Ovary (tissue), 9 donors: Measurements from ENCODE around the gene HECA. TPM values are rescaled to one million over a fixed set of nuclear protein-coding genes. Genes with fewer than 3 reads are reported as not detected.
"Not testable (repeated sequence)": the region's sequence is repeated elsewhere in the genome, so short reads cannot be mapped to it uniquely, and the experiment has no call there.

Experiments
- DNase-seq, 5 donors: peaks; one replicate each; pipeline ENCODE4 v3.0.0-alpha.2; 2019 to 2020
- H3K27ac ChIP-seq, 2 donors: fragments of 200-600 bp; one replicate each; pipeline versions ENCODE4 v1.5.1 to v1.8.0; 2019 to 2022
- H3K27me3 ChIP-seq: fragments of 200-600 bp; one replicate; pipeline ENCODE4 v1.8.0; 2022
- H3K36me3 ChIP-seq: fragments of 200-600 bp; sonication (generic); one replicate; pipeline ENCODE4 v1.5.1; 2019
- H3K4me1 ChIP-seq: one replicate; pipeline ENCODE4 v1.8.1; 2013; ENCODE audit warnings: mild to moderate bottlenecking, moderate library complexity; ENCODE audit not compliant: insufficient read depth
- H3K4me3 ChIP-seq: fragments of 200-600 bp; sonication (generic); one replicate; pipeline ENCODE4 v1.5.1; 2017
- H3K9me3 ChIP-seq, 2 donors: fragments of 200-600 bp in 1 of 2; sonication (generic) in 1 of 2; one replicate each; pipeline versions ENCODE4 v1.5.1 to v1.8.1; 2013 to 2019; ENCODE audit warnings: mild to moderate bottlenecking in 1 of 2, moderate library complexity in 1 of 2
- CTCF ChIP-seq, 3 donors: fragments of 450-650 bp in 2 of 3; fragments of 200-600 bp in 1 of 3; IDR thresholded peaks; one replicate each; pipeline versions ENCODE4 v1.5.1 to v1.8.0; 2016 to 2022; ENCODE audit warnings: antibody characterized with exemption in 3 of 3, mild to moderate bottlenecking in 1 of 3
- EP300 ChIP-seq: sonication (generic); formaldehyde crosslinking; IDR thresholded peaks from one replicate; pipeline ENCODE4 v1.6.1; 2017; ENCODE audit warnings: antibody characterized with exemption
- POLR2A ChIP-seq: fragments of 450-650 bp; IDR thresholded peaks from one replicate; pipeline ENCODE4 v1.6.1; 2017; ENCODE audit warnings: antibody characterized with exemption, mild to moderate bottlenecking, moderate library complexity
- WGBS, 3 donors: extraction: QIAGEN DNeasy Blood & Tissue Kit in 1 of 3; methylation state at CpG; one replicate each; pipeline versions ENCODE4 v1.1.5 to v1.1.7; 2013 to 2017; 5-methylcytosine and 5-hydroxymethylcytosine counted together
- intact Hi-C, 4 donors: fragments of 100-400 bp; cut with DNase I; formaldehyde crosslinking; loops; one replicate each; pipeline versions ENCODE4 v1.11.0 to v1.15.1; 2022 to 2023
- polyA plus RNA-seq, 2 donors: library from polyadenylated mRNA; stranded (reverse); fragments of 200-250 nt in 1 of 2; fragments of 350-450 nt in 1 of 2; fragmentation: Illumina TruSeq in 1 of 2; extraction: RNeasy Lipid Tissue Mini Kit (QIAGEN cat#74804) in 1 of 2; gene quantifications; one replicate each; pipeline ENCODE4 v1.2.3, GENCODE V29; 2013 to 2014
- total RNA-seq, 7 donors: library from RNA; depleted of rRNA in 2 of 7; stranded (reverse); fragments of >200 nt in 2 of 7; fragmentation: NEBNext Ultra II Directional in 3 of 7; extraction: Animal tissue kit (Norgen Biotek cat#: 25700) in 3 of 7; gene quantifications; one replicate each; pipeline versions ENCODE4 v1.1.0 to v1.2.4, GENCODE V29; 2016 to 2023
- donor health status: DM: no; HTN: no; CAD: no; lungs with moderate emphysema.
- donor health status: DM: no; HTN: no; CAD: no.
- donor health status: Bipolar disorder and iron deficiency.
- donor health status: DM: yes; HTN: yes; CAD: no.
- donor health status: DM: no; HTN: no; CAD: no.
- donor health status: DM: yes; HTN: yes; CAD: no.

The HECA gene
- total and polyA plus RNA-seq, 9 donors, result 12.0 to 41.7 (median 21.9) TPM

- intact Hi-C loops, result loop anchor here in 2 of 4 donors (10.0 kb wide), 1 partner anchor 231 kb away; no protein-coding TSS in a partner anchor
- no peaks in the 10 kb centered on the region for H3K36me3 ChIP-seq
- peaks cover 10% of the 10 kb centered on the region for H3K4me1 ChIP-seq
- 45 to 54% (median 53%) methylated on average over 11 of the region's 11 CpGs for WGBS, 3 donors
- H3K27me3 ChIP-seq, result no peaks in the 10 kb centered on the region
- TF ChIP-seq EP300, result no peak
- no peak overlapping the region for H3K4me3 ChIP-seq
- peak; percentile 20 to 54 (median 37) for DNase-seq
- no peaks in the 10 kb centered on the region for H3K9me3 ChIP-seq
- H3K27ac ChIP-seq, result peak overlapping the region; percentile 97 to 98
Measured at GRCh38 chr6:139133262-139134063, 1.4 kb upstream of the HECA start.

GRCh38 chr6:139134064-139134395, 850 bp upstream of the HECA start:
- intact Hi-C loops, result loop anchor here in 2 of 4 donors (10.0 kb wide), 1 partner anchor 231 kb away; no protein-coding TSS in a partner anchor
- Histone ChIP-seq H3K36me3 (no peaks in the 10 kb centered on the region), H3K4me1 (peaks cover 11% of the 10 kb centered on the region), H3K4me3 (no peak overlapping the region), H3K9me3 (no peaks in the 10 kb centered on the region), H3K27me3 (no peaks in the 10 kb centered on the region), H3K27ac (peak overlapping the region; percentile 97 to 98)
- TF ChIP-seq CTCF (IDR thresholded peaks at IDR 0.05) (no peak), EP300 (no peak), POLR2A (no peak)
- peak in 1 of 5 donors; percentile 11 for DNase-seq

- Histone ChIP-seq H3K4me1 (peaks cover 15% of the 10 kb centered on the region), H3K36me3 (no peaks in the 10 kb centered on the region), H3K27ac (peak overlapping the region; percentile 81 to 97), H3K4me3 (peak overlapping the region; percentile 87), H3K27me3 (no peaks in the 10 kb centered on the region), H3K9me3 (no peaks in the 10 kb centered on the region)
- intact Hi-C loops, result loop anchor here in 2 of 4 donors (10.0 kb wide), 1 partner anchor 229 kb away; no protein-coding TSS in a partner anchor
- DNase-seq, result peak; percentile 57 to 78 (median 73)
- 0 to 1% (median 1%) methylated on average over 27 to 76 of the region's 76 CpGs for WGBS, 3 donors
- TF ChIP-seq POLR2A (no peak), EP300 (no peak)
Measured at GRCh38 chr6:139135578-139136545, 982 bp downstream of the HECA start.

GRCh38 chr6:139137706-139138105, 2.8 kb downstream of the HECA start:
- Histone ChIP-seq H3K27ac (no peak overlapping the region), H3K9me3 (no peaks in the 10 kb centered on the region), H3K27me3 (no peaks in the 10 kb centered on the region), H3K36me3 (no peaks in the 10 kb centered on the region), H3K4me1 (peaks cover 14% of the 10 kb centered on the region), H3K4me3 (no peak overlapping the region)
- intact Hi-C loops, result loop anchor here in 2 of 4 donors (10.0 kb wide), 1 partner anchor 227 kb away; no protein-coding TSS in a partner anchor
- DNase-seq, result no peak
- TF ChIP-seq EP300 (no peak), CTCF (IDR thresholded peaks at IDR 0.05) (no peak), POLR2A (no peak)
- 63 to 81% (median 77%) methylated on average over 2 of the region's 2 CpGs for WGBS, 3 donors

GRCh38 chr6:139140854-139141253, 6.0 kb downstream of the HECA start:
- H3K4me3 ChIP-seq, H3K9me3 ChIP-seq, H3K36me3 ChIP-seq, H3K27me3 ChIP-seq, intact Hi-C loops, DNase-seq, H3K27ac ChIP-seq: not testable (repeated sequence)
- 89 to 95% (median 94%) methylated on average over 12 of the region's 12 CpGs for WGBS, 3 donors
- peaks cover 14% of the 10 kb centered on the region for H3K4me1 ChIP-seq
